Adrenal gland (tissue), 5 donors: ENCODE results near the gene HMG20B.

Experiments used
- CTCF ChIP-seq, 6 experiments: fragments of 450-650 bp in 4 of 6; fragments of 200-600 bp in 2 of 6; sonication (generic) in 1 of 6; IDR thresholded peaks; 1 replicate in 5 of 6; 2 replicates in 1 of 6; pipeline versions ENCODE4 v1.5.1 to v1.8.0; 2016 to 2021; ENCODE audit warnings: antibody characterized with exemption in 6 of 6, mild to moderate bottlenecking in 2 of 6, moderate library complexity in 1 of 6
- POLR2A ChIP-seq, 2 donors: fragments of 450-650 bp; IDR thresholded peaks; one replicate each; pipeline ENCODE4 v1.6.1; 2017; ENCODE audit warnings: antibody characterized with exemption in 2 of 2, mild to moderate bottlenecking in 2 of 2, moderate library complexity in 1 of 2
- donor health status: DM: no; HTN: no; CAD: no.

- TF ChIP-seq CTCF (IDR thresholded peaks at IDR 0.05) = no peak
- no peak for TF ChIP-seq POLR2A (IDR thresholded peaks at IDR 0.05)
Measured at GRCh38 chr19:3575949-3576673, 3.4 kb downstream of the HMG20B start.
